OCI-LY7 (cell line): ENCODE measurements around the gene COL4A2.

Source experiments
- CTCF ChIP-seq: fragments of 200-600 bp; sonication (generic); conservative IDR thresholded peaks from 2 replicates; pipeline ENCODE4 v1.5.1; 2014; ENCODE audit warnings: mild to moderate bottlenecking, antibody characterized with exemption, low read length, moderate library complexity, mixed read lengths
- EZH2phosphoT487 ChIP-seq: fragments of 200-600 bp; sonication (generic); IDR thresholded peaks from 2 replicates; pipeline ENCODE4 v1.6.1; 2018; ENCODE audit warnings: low read depth, borderline replicate concordance, mild to moderate bottlenecking, mixed run types, antibody characterized with exemption, low read length, moderate library complexity, mixed read lengths

- no peak for TF ChIP-seq CTCF
- no peak for TF ChIP-seq EZH2phosphoT487
These were observed 106.1 kb downstream of the COL4A2 start for GRCh38 chr13:110413016-110413675.
